ENCODE measurements around the gene KYNU.
"Not testable (repeated sequence)": the region's sequence is repeated elsewhere in the genome, so short reads cannot be mapped to it uniquely, and the experiment has no call there.

Gene KYNU

GRCh38 chr2:142915502-142915901 is 38.0 kb downstream of the KYNU start:
- no peak for DNase-seq (ENCODE audit: low read depth in 3 of 3)

GRCh38 chr2:142918624-142919023 is 41.2 kb downstream of the KYNU start:
- no peak for DNase-seq (ENCODE audit: low read depth in 3 of 3)

GRCh38 chr2:142920571-142920970 is 43.1 kb downstream of the KYNU start:
- no peak for DNase-seq (ENCODE audit: low read depth in 3 of 3)

- DNase-seq (ENCODE audit: low read depth in 3 of 3): no peak
Observed at GRCh38 chr2:142926445-142926844, 49.0 kb downstream of the KYNU start.

- DNase-seq (ENCODE audit: low read depth in 3 of 3): no peak
Observed at GRCh38 chr2:142930835-142931398, 53.5 kb downstream of the KYNU start.

GRCh38 chr2:142933916-142934315 is 56.5 kb downstream of the KYNU start:
- no peak for DNase-seq (ENCODE audit: low read depth in 3 of 3)

GRCh38 chr2:142935563-142936089 is 58.2 kb downstream of the KYNU start:
- DNase-seq (ENCODE audit: low read depth in 3 of 3): no peak

GRCh38 chr2:142936629-142937028 is 59.2 kb downstream of the KYNU start:
- no peak for DNase-seq (ENCODE audit: low read depth in 3 of 3)

- no peak for DNase-seq (ENCODE audit: low read depth in 3 of 3)
Observed at GRCh38 chr2:142937347-142937746, 59.9 kb downstream of the KYNU start.

GRCh38 chr2:142938240-142938639 is 60.8 kb downstream of the KYNU start:
- no peak for DNase-seq (ENCODE audit: low read depth in 3 of 3)

GRCh38 chr2:142940606-142941223 is 63.3 kb downstream of the KYNU start:
- no peak for DNase-seq (ENCODE audit: low read depth in 3 of 3)

GRCh38 chr2:142942690-142943089 is 65.2 kb downstream of the KYNU start:
- no peak for DNase-seq (ENCODE audit: low read depth in 3 of 3)

GRCh38 chr2:142944264-142944663 is 66.8 kb downstream of the KYNU start:
- no peak for DNase-seq (ENCODE audit: low read depth in 3 of 3)

GRCh38 chr2:142944721-142945120 is 67.3 kb downstream of the KYNU start:
- DNase-seq (ENCODE audit: low read depth in 3 of 3): no peak

- no peak for DNase-seq (ENCODE audit: low read depth in 3 of 3)
Observed at GRCh38 chr2:142946941-142947340, 69.5 kb downstream of the KYNU start.

GRCh38 chr2:142948723-142949122 is 71.3 kb downstream of the KYNU start:
- not testable (repeated sequence) for DNase-seq (ENCODE audit: low read depth in 3 of 3)

- not testable (repeated sequence) for DNase-seq (ENCODE audit: low read depth in 3 of 3)
Observed at GRCh38 chr2:142950323-142950722, 72.9 kb downstream of the KYNU start.

- no peak for DNase-seq (ENCODE audit: low read depth in 3 of 3)
Observed at GRCh38 chr2:142951190-142952007, 73.9 kb downstream of the KYNU start.

GRCh38 chr2:142952018-142952417 is 74.6 kb downstream of the KYNU start:
- DNase-seq (ENCODE audit: low read depth in 3 of 3): no peak

GRCh38 chr2:142952793-142953494 is 75.5 kb downstream of the KYNU start:
- DNase-seq (ENCODE audit: low read depth in 3 of 3): no peak

GRCh38 chr2:142954493-142954892 is 77.0 kb downstream of the KYNU start:
- DNase-seq (ENCODE audit: low read depth in 3 of 3): no peak

- no peak for DNase-seq (ENCODE audit: low read depth in 3 of 3)
Observed at GRCh38 chr2:142957144-142957543, 79.7 kb downstream of the KYNU start.

Data from stimulated activated CD4-positive, alpha-beta T cell treated with anti-CD3 and anti-CD28 coated beads, TNF-alpha, amount 100 ng/mL, for 24 hours (primary cell).